Heart right ventricle (tissue), 16 donors: ENCODE data around the gene GRK5. TPM values are rescaled to one million over a fixed set of nuclear protein-coding genes. Genes with fewer than 3 reads are reported as not detected.
A peak's percentile ranks its signal among the peaks of the same experiment; 100 is the strongest.

Source experiments
- ATAC-seq, 8 donors: fragments of 200-7000 bp; cut with Tn5 transposase; one replicate each; pipeline ENCODE4 v1.9.1; 2020; ENCODE audit warnings: mild to moderate bottlenecking in 8 of 8, moderate library complexity in 8 of 8, moderate number of reproducible peaks in 1 of 8
- DNase-seq, 2 donors: peaks; one replicate each; pipeline ENCODE4 v3.0.0-alpha.2; 2020
- H3K27ac ChIP-seq, 10 donors: fragments of 200-600 bp; sonication (generic) in 2 of 10; one replicate each; pipeline versions ENCODE4 v1.5.0 to v1.8.0; 2020 to 2022; ENCODE audit warnings: mild to moderate bottlenecking in 3 of 10
- H3K27me3 ChIP-seq, 7 donors: fragments of 200-600 bp; one replicate each; pipeline ENCODE4 v1.8.0; 2021 to 2022; ENCODE audit warnings: mild to moderate bottlenecking in 2 of 7
- H3K36me3 ChIP-seq, 9 donors: fragments of 200-600 bp; sonication (generic) in 1 of 9; one replicate each; pipeline versions ENCODE4 v1.5.0 to v1.8.0; 2020 to 2022; ENCODE audit warnings: mild to moderate bottlenecking in 2 of 9
- H3K4me1 ChIP-seq, 9 donors: fragments of 200-600 bp; sonication (generic) in 1 of 9; one replicate each; pipeline versions ENCODE4 v1.5.0 to v1.8.0; 2020 to 2022; ENCODE audit warnings: mild to moderate bottlenecking in 4 of 9
- H3K4me3 ChIP-seq, 10 donors: fragments of 200-600 bp; sonication (generic) in 2 of 10; one replicate each; pipeline versions ENCODE4 v1.5.0 to v1.8.0; 2020 to 2022; ENCODE audit warnings: mild to moderate bottlenecking in 7 of 10, moderate library complexity in 2 of 10
- H3K9me3 ChIP-seq, 11 donors: fragments of 200-600 bp in 10 of 11; sonication (generic) in 2 of 11; one replicate each; pipeline versions ENCODE4 v1.5.0 to v1.8.0; 2013 to 2022; ENCODE audit warnings: mild to moderate bottlenecking in 2 of 11, control low read depth in 1 of 11, moderate library complexity in 1 of 11
- WGBS, 2 donors: extraction: QIAGEN DNeasy Blood & Tissue Kit; methylation state at CpG; one replicate each; pipeline ENCODE4 v1.1.7; 2013; ENCODE audit warnings: inconsistent platforms in 1 of 2; 5-methylcytosine and 5-hydroxymethylcytosine counted together
- intact Hi-C, 10 donors: fragments of 100-400 bp; cut with DNase I; formaldehyde crosslinking; loops; one replicate each; pipeline versions ENCODE4 v1.11.1 to v1.14.2; 2022
- polyA plus RNA-seq, 2 donors: library from polyadenylated mRNA; stranded (reverse); fragments of 200-250 nt; gene quantifications; one replicate each; pipeline ENCODE4 v1.2.3, GENCODE V29; 2013
- total RNA-seq, 10 donors: library from RNA; stranded (reverse); fragmentation: NEBNext Ultra II Directional in 3 of 10; extraction: Animal tissue kit (Norgen Biotek cat#: 25700) in 3 of 10; gene quantifications; one replicate each; pipeline versions ENCODE4 v1.2.1 to v1.2.4, GENCODE V29; 2021 to 2023
- TF ChIP-seq, protein P1 (sequence below), 9 donors: fragments of 200-600 bp; sonication (generic) in 2 of 9; IDR thresholded peaks; one replicate each; pipeline versions ENCODE4 v1.5.0 to v1.8.0; 2021 to 2022; ENCODE audit warnings: antibody characterized with exemption in 9 of 9, mild to moderate bottlenecking in 5 of 9, moderate library complexity in 1 of 9
- donor health status: Arrhythmogenic right ventricular cardiomyopathy.
- donor health status: ischemic (EF 13 %, LVEDD 7.1; RV severe dilation, severe dysfunction).
- donor health status: healthy with polysubstance abuse.
- donor health status: DM: no; HTN: yes; CAD: no.
- donor health status: DM: no; HTN: no; CAD: no.
- donor health status: ischemic (EF 25% LVEDD 6.9; RV normal size, moderate dysfunction).
- donor health status: ischemic (EF 25% LVEDD 5.7; RV mildly dilated, moderate dysfunction).
- donor health status: healthy.
- donor health status: DM: yes; HTN: yes; CAD: no.
- donor health status: Ischemic cardiomyopathy.
- donor health status: ischemic (EF 35%, LVEDD 5.7; RV mildly dilated, moderate dysfunction).
- donor health status: nonischemic (EF 11% LVEDD 7.7; RV severe dilation, severe dysfunction).
- donor health status: DM: yes; HTN: yes; CAD: no.
- donor health status: PGD.
- donor health status: ischemic (EF 29% LVEDD 5.4; RV normal size, mild dysfunction).
- donor health status: nonischemic (EF 23%, LVEDD 6.1; RV moderate dilation, normal function).

Gene GRK5
- total and polyA plus RNA-seq, 12 donors: 11.8 to 80.5 (median 26.6) TPM

GRCh38 chr10:119316729-119317097, 109.3 kb downstream of the GRK5 start:
- TF ChIP-seq, protein P1, sequence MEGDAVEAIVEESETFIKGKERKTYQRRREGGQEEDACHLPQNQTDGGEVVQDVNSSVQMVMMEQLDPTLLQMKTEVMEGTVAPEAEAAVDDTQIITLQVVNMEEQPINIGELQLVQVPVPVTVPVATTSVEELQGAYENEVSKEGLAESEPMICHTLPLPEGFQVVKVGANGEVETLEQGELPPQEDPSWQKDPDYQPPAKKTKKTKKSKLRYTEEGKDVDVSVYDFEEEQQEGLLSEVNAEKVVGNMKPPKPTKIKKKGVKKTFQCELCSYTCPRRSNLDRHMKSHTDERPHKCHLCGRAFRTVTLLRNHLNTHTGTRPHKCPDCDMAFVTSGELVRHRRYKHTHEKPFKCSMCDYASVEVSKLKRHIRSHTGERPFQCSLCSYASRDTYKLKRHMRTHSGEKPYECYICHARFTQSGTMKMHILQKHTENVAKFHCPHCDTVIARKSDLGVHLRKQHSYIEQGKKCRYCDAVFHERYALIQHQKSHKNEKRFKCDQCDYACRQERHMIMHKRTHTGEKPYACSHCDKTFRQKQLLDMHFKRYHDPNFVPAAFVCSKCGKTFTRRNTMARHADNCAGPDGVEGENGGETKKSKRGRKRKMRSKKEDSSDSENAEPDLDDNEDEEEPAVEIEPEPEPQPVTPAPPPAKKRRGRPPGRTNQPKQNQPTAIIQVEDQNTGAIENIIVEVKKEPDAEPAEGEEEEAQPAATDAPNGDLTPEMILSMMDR (IDR thresholded peaks at IDR 0.05): no peak
- intact Hi-C loops: no loop called here
- Histone ChIP-seq H3K27ac (peak overlapping the region in 9 of 10 donors; percentile 4 to 77 (median 61)), H3K27me3 (no peaks in the 10 kb centered on the region), H3K36me3 (peaks cover 0 to 2% (median 0%) of the 10 kb centered on the region in 9 donors), H3K9me3 (peaks cover 0 to 4% (median 0%) of the 10 kb centered on the region in 11 donors), H3K4me3 (no peak overlapping the region), H3K4me1 (peaks cover 19 to 89% (median 69%) of the 10 kb centered on the region in 9 donors)
- ATAC-seq (peak in 2 of 8 donors; percentile 2 to 9), DNase-seq (no peak)
- WGBS, 2 donors: 60 to 74% methylated on average over 4 of the region's 4 CpGs

- no peaks in the 10 kb centered on the region for H3K27me3 ChIP-seq
- peaks cover 0 to 2% (median 0%) of the 10 kb centered on the region in 9 donors for H3K36me3 ChIP-seq
- peak overlapping the region in 5 of 10 donors; percentile 15 to 77 (median 62) for H3K27ac ChIP-seq
- intact Hi-C loops: no loop called here
- H3K4me3 ChIP-seq: no peak overlapping the region
- TF ChIP-seq, protein P1 (IDR thresholded peaks at IDR 0.05): no peak
- DNase-seq (peak in 1 of 2 donors; percentile 37), ATAC-seq (peak in 3 of 8 donors; percentile 7 to 31 (median 9))
- H3K4me1 ChIP-seq: peaks cover 19 to 91% (median 74%) of the 10 kb centered on the region in 9 donors
- peaks cover 0 to 4% (median 0%) of the 10 kb centered on the region in 11 donors for H3K9me3 ChIP-seq
- WGBS, 2 donors: 61 to 63% methylated on average over 11 of the region's 11 CpGs
Measured at GRCh38 chr10:119318411-119319160, 111.2 kb downstream of the GRK5 start.

- WGBS, 2 donors: 74 to 83% methylated on average over 16 of the region's 16 CpGs
- Histone ChIP-seq H3K27ac (peak overlapping the region in 3 of 10 donors; percentile 15 to 44 (median 15)), H3K9me3 (peaks cover 0 to 4% (median 0%) of the 10 kb centered on the region in 11 donors), H3K4me3 (no peak overlapping the region), H3K36me3 (peaks cover 0 to 2% (median 0%) of the 10 kb centered on the region in 9 donors), H3K4me1 (peaks cover 19 to 90% (median 70%) of the 10 kb centered on the region in 9 donors), H3K27me3 (no peaks in the 10 kb centered on the region)
- TF ChIP-seq, protein P1 (IDR thresholded peaks at IDR 0.05): no peak
- intact Hi-C loops: no loop called here
- no peak for DNase-seq
- no peak for ATAC-seq
Measured at GRCh38 chr10:119319161-119319919, 112.0 kb downstream of the GRK5 start.

DNA sequence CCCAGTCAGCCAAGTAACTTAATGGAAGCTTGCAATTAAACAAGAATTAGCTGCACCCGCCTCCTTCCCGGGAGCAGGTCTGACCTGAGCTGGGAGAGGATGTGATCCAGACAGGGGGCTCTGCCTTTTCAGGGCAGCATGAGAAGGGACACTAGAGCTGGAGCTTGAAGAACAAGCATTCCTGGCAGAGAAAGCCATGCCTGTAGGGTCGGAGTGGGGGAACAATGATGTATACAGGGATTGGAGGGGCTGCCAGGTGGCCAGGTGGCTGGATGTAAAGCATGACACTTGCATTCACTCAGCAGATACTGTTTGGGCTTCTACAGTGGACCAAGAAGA, 112.5 kb downstream of the GRK5 start:
- Histone ChIP-seq H3K9me3 (peaks cover 0 to 4% (median 0%) of the 10 kb centered on the region in 11 donors), H3K36me3 (peaks cover 0 to 2% (median 0%) of the 10 kb centered on the region in 9 donors), H3K4me3 (no peak overlapping the region), H3K27ac (no peak overlapping the region), H3K4me1 (peaks cover 19 to 84% (median 65%) of the 10 kb centered on the region in 9 donors), H3K27me3 (no peaks in the 10 kb centered on the region)
- intact Hi-C loops: no loop called here
- DNase-seq: no peak
- ATAC-seq: no peak
- 88 to 90% methylated on average over 3 of the region's 3 CpGs for WGBS, 2 donors
- TF ChIP-seq, protein P1 (IDR thresholded peaks at IDR 0.05): no peak
